Activated T-cell treated with anti-CD3 and anti-CD28 coated beads, Interleukin-2, amount 50 U/mL, for 48 hours (primary cell): ENCODE results near the gene GOLGA6A.

Source experiments
- DNase-seq, 2 experiments: peaks; one replicate each; pipeline ENCODE4 v3.0.0-alpha.2; 2020

Gene GOLGA6A

GRCh38 chr15:74035121-74036017 is 47.0 kb downstream of the GOLGA6A start:
- no peak for DNase-seq

GRCh38 chr15:74034206-74034755 is 48.1 kb downstream of the GOLGA6A start:
- DNase-seq: no peak

GRCh38 chr15:74032606-74033561 is 49.5 kb downstream of the GOLGA6A start:
- no peak for DNase-seq

- DNase-seq: no peak
These were observed 50.3 kb downstream of the GOLGA6A start for GRCh38 chr15:74032046-74032445.

- no peak for DNase-seq
These were observed 53.7 kb downstream of the GOLGA6A start for GRCh38 chr15:74028646-74029045.

GRCh38 chr15:74027688-74028087 is 54.7 kb downstream of the GOLGA6A start:
- no peak for DNase-seq

- DNase-seq: no peak
These were observed 56.9 kb downstream of the GOLGA6A start for GRCh38 chr15:74025436-74025835.

GRCh38 chr15:74024687-74025086 is 57.7 kb downstream of the GOLGA6A start:
- DNase-seq: no peak

- no peak for DNase-seq
These were observed 59.5 kb downstream of the GOLGA6A start for GRCh38 chr15:74022706-74023470.
